HG03571 (cell line): ENCODE data around the gene GPR22.

ENCODE experiments used
- ATAC-seq: cut with Tn5 transposase; IDR thresholded peaks from one replicate; pipeline ENCODE4 v1.9.1; 2021; ENCODE audit not compliant: unreplicated experiment

The GPR22 gene

GRCh38 chr7:107469929-107470328 is at the start of gene GPR22:
Gene GPR22 (plus strand): TSS chr7:107470057. CDS start chr7:107474061, 4,004 bp downstream.
- ATAC-seq: no peak

GRCh38 chr7:107427462-107427861 is 42.4 kb upstream of the GPR22 start:
- ATAC-seq: no peak

GRCh38 chr7:107428642-107429041 is 41.2 kb upstream of the GPR22 start:
- ATAC-seq: no peak

GRCh38 chr7:107430057-107430456 is 39.8 kb upstream of the GPR22 start:
- no peak for ATAC-seq

GRCh38 chr7:107432261-107432660 is 37.6 kb upstream of the GPR22 start:
- ATAC-seq: no peak

- ATAC-seq: no peak
Observed at GRCh38 chr7:107435749-107436148, 34.1 kb upstream of the GPR22 start.

- ATAC-seq: no peak
Observed at GRCh38 chr7:107439025-107439424, 30.8 kb upstream of the GPR22 start.

- no peak for ATAC-seq
Observed at GRCh38 chr7:107441581-107442422, 28.1 kb upstream of the GPR22 start.

GRCh38 chr7:107442678-107443077 is 27.2 kb upstream of the GPR22 start:
- ATAC-seq: no peak

- ATAC-seq: no peak
Observed at GRCh38 chr7:107446531-107446930, 23.3 kb upstream of the GPR22 start.

GRCh38 chr7:107446988-107447387 is 22.9 kb upstream of the GPR22 start:
- ATAC-seq: no peak

- no peak for ATAC-seq
Observed at GRCh38 chr7:107450970-107451369, 18.9 kb upstream of the GPR22 start.

GRCh38 chr7:107453388-107453787 is 16.5 kb upstream of the GPR22 start:
- no peak for ATAC-seq

GRCh38 chr7:107461938-107462533 is 7.8 kb upstream of the GPR22 start:
- no peak for ATAC-seq

- no peak for ATAC-seq
Observed at GRCh38 chr7:107463139-107464078, 6.4 kb upstream of the GPR22 start.

GRCh38 chr7:107464666-107465226 is 5.1 kb upstream of the GPR22 start:
- ATAC-seq: no peak

- no peak for ATAC-seq
Observed at GRCh38 chr7:107467972-107468371, 1.9 kb upstream of the GPR22 start.

- ATAC-seq: no peak
Observed at GRCh38 chr7:107468824-107469223, 1.0 kb upstream of the GPR22 start.

GRCh38 chr7:107471292-107472070 is 1.6 kb downstream of the GPR22 start:
- ATAC-seq: no peak

GRCh38 chr7:107472116-107472515 is 2.3 kb downstream of the GPR22 start:
- ATAC-seq: no peak
